Measurements from ENCODE around the gene GATA6.

GATA6 gene

DNA sequence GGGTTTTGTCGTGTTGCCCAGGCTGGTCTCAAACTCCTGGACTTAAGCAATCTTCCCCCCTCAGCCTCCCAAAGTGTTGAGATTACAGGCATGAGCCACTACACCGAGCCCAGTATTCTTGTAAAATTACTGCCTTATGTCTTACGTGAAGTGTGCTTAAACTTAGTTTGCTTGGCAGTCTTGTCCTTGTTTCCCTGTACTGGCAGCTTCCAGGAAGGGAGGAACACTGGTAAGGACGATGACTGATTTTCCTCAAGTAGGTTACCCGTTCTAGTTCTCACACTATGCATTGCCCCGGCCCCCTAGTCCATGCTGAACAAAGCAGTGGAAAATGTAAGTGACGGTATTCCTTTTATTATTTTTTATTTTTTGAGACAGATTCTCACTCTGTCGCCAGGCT is 19.7 kb upstream of the GATA6 start:
- Histone ChIP-seq H3K36me3 (ENCODE audit: control insufficient read depth, insufficient read depth, low read length) (no peaks in the 10 kb centered on the region), H3K4me1 (ENCODE audit: control insufficient read depth, insufficient read depth, low read length) (no peaks in the 10 kb centered on the region), H3K4me3 (ENCODE audit: insufficient read depth, low read depth, low read length) (no peak overlapping the region), H3K27me3 (ENCODE audit: control insufficient read depth, insufficient read depth, low read length, poor library complexity, severe bottlenecking) (no peaks in the 10 kb centered on the region), H3K9me3 (ENCODE audit: control insufficient read depth, low read length) (no peaks in the 10 kb centered on the region), H3K27ac (ENCODE audit: insufficient read depth, low read depth, low read length, poor library complexity, severe bottlenecking) (no peak overlapping the region)
- 89 to 91% methylated on average over 8 of the region's 8 CpGs for WGBS, 2 experiments

DNA sequence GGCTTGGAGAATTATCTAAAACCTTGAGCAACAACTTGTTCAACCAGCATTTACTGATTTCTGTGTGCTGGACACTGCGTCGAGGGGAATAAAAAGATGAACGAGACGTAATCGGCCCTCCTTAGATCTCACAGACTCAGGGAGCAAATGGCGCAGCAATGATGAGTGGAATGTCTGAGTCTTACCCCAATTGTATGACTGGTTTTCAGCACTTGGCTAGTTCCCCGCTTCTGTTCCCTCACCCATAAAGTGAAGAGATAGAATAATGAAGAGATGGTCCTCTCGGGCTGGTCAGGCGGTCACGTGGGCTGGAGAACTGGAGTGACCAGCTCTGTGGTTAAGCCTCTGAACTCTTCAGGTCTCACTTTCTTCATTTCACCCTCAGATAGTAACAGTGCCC is 17.3 kb upstream of the GATA6 start:
- WGBS, 2 experiments, result 89 to 92% methylated on average over 10 of the region's 10 CpGs
- no peaks in the 10 kb centered on the region for H3K9me3 ChIP-seq (ENCODE audit: control insufficient read depth, low read length)
- no peak overlapping the region for H3K4me3 ChIP-seq (ENCODE audit: insufficient read depth, low read depth, low read length)
- no peaks in the 10 kb centered on the region for H3K27me3 ChIP-seq (ENCODE audit: control insufficient read depth, insufficient read depth, low read length, poor library complexity, severe bottlenecking)
- no peak overlapping the region for H3K27ac ChIP-seq (ENCODE audit: insufficient read depth, low read depth, low read length, poor library complexity, severe bottlenecking)
- no peaks in the 10 kb centered on the region for H3K4me1 ChIP-seq (ENCODE audit: control insufficient read depth, insufficient read depth, low read length)
- no peaks in the 10 kb centered on the region for H3K36me3 ChIP-seq (ENCODE audit: control insufficient read depth, insufficient read depth, low read length)

DNA sequence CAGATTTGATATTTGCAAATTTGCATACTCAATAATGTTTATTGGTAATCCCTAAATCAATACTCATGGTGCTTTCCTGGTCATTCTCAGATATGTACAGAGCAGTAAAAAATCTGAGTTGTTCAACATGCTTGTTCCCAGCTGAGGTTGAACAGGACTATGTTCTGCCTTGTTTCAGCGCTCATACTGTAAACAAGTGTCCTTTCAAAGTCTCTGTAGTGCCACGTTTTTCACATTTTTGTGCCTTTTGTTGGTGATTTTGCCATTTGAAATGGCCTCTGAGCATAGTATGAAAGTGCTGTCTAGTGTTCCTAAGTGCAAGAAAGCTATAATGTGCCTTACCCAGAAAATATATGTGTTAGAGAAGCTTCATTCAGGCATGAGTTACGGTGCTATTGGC is 16.0 kb upstream of the GATA6 start:
- H3K36me3 ChIP-seq (ENCODE audit: control insufficient read depth, insufficient read depth, low read length), result no peaks in the 10 kb centered on the region
- no peak overlapping the region for H3K4me3 ChIP-seq (ENCODE audit: insufficient read depth, low read depth, low read length)
- H3K9me3 ChIP-seq (ENCODE audit: control insufficient read depth, low read length), result no peaks in the 10 kb centered on the region
- H3K27me3 ChIP-seq (ENCODE audit: control insufficient read depth, insufficient read depth, low read length, poor library complexity, severe bottlenecking), result no peaks in the 10 kb centered on the region
- no peak overlapping the region for H3K27ac ChIP-seq (ENCODE audit: insufficient read depth, low read depth, low read length, poor library complexity, severe bottlenecking)
- no peaks in the 10 kb centered on the region for H3K4me1 ChIP-seq (ENCODE audit: control insufficient read depth, insufficient read depth, low read length)
- WGBS, 2 experiments, result 79 to 91% methylated on average over 2 to 3 of the region's 3 CpGs

DNA sequence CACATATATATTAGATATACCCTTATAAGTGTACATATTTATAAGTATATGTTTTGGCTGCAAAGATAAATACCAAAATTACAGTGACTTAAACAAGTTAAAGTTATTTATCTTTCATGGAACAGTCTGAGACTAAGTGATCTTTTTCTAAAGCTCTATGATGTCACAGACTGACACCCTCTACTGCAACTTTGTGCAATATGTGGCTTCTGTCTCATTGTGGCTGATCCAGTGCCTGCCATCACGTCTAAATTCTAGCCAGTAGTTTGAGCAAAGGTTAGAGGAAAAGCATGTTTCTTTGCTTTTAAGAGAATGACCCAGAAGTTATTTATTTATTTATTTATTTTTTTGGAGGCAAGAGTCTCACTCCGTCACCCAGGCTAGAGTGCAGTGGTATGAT is 13.8 kb upstream of the GATA6 start:
- no peaks in the 10 kb centered on the region for H3K36me3 ChIP-seq (ENCODE audit: control insufficient read depth, insufficient read depth, low read length)
- peaks cover 1% of the 10 kb centered on the region for H3K27me3 ChIP-seq (ENCODE audit: control insufficient read depth, insufficient read depth, low read length, poor library complexity, severe bottlenecking)
- no peak overlapping the region for H3K4me3 ChIP-seq (ENCODE audit: insufficient read depth, low read depth, low read length)
- H3K4me1 ChIP-seq (ENCODE audit: control insufficient read depth, insufficient read depth, low read length), result no peaks in the 10 kb centered on the region
- H3K9me3 ChIP-seq (ENCODE audit: control insufficient read depth, low read length), result no peaks in the 10 kb centered on the region
- WGBS, 2 experiments, result 88 to 92% methylated on average over 2 of the region's 2 CpGs
- no peak overlapping the region for H3K27ac ChIP-seq (ENCODE audit: insufficient read depth, low read depth, low read length, poor library complexity, severe bottlenecking)

DNA sequence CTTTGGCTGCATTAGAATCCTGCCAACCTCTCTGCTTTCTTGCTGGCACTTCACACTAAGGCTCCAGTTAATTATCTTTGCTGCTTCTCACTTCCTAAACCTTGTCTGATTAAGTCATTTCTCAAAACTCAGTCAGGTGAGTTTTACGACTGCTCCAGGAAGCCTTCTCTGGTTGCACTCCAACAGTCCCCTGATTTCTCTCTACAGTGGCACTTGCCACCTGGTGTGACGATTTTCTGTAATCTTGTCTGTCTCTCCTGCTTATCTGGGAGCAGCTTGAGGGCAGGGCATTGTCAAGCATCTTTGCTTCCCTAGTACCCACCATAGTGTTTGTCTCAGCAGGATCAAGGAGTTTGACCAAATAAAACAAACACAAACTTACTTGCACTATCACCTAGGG is 10.4 kb upstream of the GATA6 start:
- Histone ChIP-seq H3K4me1 (ENCODE audit: control insufficient read depth, insufficient read depth, low read length) (no peaks in the 10 kb centered on the region), H3K27me3 (ENCODE audit: control insufficient read depth, insufficient read depth, low read length, poor library complexity, severe bottlenecking) (peaks cover 36% of the 10 kb centered on the region), H3K36me3 (ENCODE audit: control insufficient read depth, insufficient read depth, low read length) (no peaks in the 10 kb centered on the region), H3K4me3 (ENCODE audit: insufficient read depth, low read depth, low read length) (no peak overlapping the region), H3K9me3 (ENCODE audit: control insufficient read depth, low read length) (no peaks in the 10 kb centered on the region), H3K27ac (ENCODE audit: insufficient read depth, low read depth, low read length, poor library complexity, severe bottlenecking) (no peak overlapping the region)
- WGBS, 2 experiments, result 71 to 79% methylated on average over 2 of the region's 2 CpGs

DNA sequence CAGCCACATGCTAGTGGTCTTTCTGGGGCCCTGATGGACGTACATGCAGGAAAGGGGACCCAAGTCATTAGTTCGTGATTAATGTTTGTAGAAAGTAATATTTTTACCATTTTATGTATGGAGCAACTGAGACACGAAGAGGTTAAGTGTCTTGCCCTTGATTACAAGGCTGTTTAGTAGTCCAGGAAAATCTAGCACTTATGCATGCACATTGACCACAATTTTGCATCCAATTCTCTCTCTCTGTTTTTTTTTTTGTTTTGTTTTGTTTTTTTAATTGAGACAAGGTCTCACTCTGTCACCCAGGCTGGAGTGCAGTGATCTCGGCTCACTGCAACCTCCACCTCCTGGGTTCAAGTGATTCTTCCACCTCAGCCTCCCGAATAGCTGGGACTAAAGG is 8.3 kb upstream of the GATA6 start:
- Histone ChIP-seq H3K27ac (ENCODE audit: insufficient read depth, low read depth, low read length, poor library complexity, severe bottlenecking) (no peak overlapping the region), H3K36me3 (ENCODE audit: control insufficient read depth, insufficient read depth, low read length) (no peaks in the 10 kb centered on the region), H3K4me3 (ENCODE audit: insufficient read depth, low read depth, low read length) (no peak overlapping the region), H3K9me3 (ENCODE audit: control insufficient read depth, low read length) (no peaks in the 10 kb centered on the region), H3K4me1 (ENCODE audit: control insufficient read depth, insufficient read depth, low read length) (peaks cover 8% of the 10 kb centered on the region), H3K27me3 (ENCODE audit: control insufficient read depth, insufficient read depth, low read length, poor library complexity, severe bottlenecking) (peaks cover 56% of the 10 kb centered on the region)
- 84 to 87% methylated on average over 5 of the region's 5 CpGs for WGBS, 2 experiments

DNA sequence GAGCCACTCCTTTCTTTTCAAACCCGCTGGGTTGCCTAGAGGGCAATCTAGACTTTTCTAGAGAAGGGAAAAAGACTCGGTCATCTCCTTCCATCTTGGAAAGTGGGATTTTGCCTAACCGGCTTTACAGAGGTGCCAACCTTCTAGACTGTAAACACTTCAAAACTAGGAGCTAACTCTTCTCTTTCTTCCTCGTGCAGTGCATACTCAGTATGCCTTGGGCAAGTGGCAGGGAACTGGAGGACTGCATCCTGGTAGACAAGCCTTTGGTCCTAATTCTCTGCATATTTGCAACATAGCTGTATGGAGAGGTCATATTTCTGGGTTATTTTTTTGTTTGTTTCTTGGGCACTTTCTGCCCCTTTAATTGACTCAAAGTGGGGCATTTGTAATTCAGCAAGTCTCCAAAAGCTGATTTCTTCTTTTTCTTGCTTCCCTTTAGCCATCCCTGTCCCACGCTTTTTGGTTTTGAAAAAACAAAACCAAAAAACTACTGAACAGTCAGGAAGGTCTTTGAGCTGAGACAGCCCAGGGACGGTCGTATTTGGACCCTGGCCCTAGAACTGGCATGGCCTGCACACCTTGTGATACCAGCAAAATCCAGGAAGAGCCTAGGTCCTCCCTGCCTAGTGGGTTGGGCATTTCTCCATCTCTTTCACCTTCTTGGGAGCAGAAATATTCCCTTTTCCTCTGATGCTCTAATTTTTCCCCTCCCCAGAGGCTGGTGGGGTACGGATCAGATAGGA is 5.8 kb upstream of the GATA6 start:
- Histone ChIP-seq H3K4me3 (ENCODE audit: insufficient read depth, low read depth, low read length) (no peak overlapping the region), H3K9me3 (ENCODE audit: control insufficient read depth, low read length) (no peaks in the 10 kb centered on the region), H3K4me1 (ENCODE audit: control insufficient read depth, insufficient read depth, low read length) (peaks cover 26% of the 10 kb centered on the region), H3K27me3 (ENCODE audit: control insufficient read depth, insufficient read depth, low read length, poor library complexity, severe bottlenecking) (peaks cover 81% of the 10 kb centered on the region), H3K36me3 (ENCODE audit: control insufficient read depth, insufficient read depth, low read length) (no peaks in the 10 kb centered on the region), H3K27ac (ENCODE audit: insufficient read depth, low read depth, low read length, poor library complexity, severe bottlenecking) (no peak overlapping the region)
- WGBS, 2 experiments, result 60 to 61% methylated on average over 8 of the region's 8 CpGs

DNA sequence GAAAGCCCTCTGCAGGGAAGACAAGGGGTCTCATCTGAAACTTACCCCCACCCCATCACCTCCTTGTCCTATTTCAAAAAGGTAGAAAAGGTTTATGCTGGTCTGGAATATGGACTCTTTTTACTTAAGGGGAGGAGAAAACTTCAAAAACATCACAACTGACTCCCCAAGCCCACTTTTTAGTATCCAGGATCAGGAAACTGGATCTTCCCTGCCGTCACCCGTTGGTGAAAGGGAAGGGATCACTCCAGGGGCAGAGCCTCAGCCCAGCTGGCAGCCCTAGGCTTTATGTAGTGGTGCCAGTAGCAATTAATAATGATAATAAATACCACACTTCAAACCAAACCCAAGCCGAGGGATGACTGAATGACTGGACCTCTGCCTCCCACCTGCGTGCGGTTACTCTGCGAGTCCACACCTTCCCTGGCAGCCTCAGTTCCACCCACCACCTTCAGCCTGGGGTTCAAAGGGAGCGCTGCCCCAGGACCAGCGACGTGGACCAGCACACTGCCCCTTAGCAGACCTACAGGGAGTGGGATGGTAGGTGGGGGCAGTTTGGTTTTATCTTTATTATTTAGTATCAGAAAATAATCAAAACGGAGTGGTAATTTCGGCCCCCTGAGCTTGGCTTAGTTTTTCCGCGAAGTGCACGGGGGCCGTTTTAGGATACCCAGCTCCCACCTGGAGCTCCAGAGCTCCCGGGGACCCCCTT is 4.9 kb upstream of the GATA6 start:
- H3K27ac ChIP-seq (ENCODE audit: insufficient read depth, low read depth, low read length, poor library complexity, severe bottlenecking), result no peak overlapping the region
- 4 to 7% methylated on average over 16 of the region's 16 CpGs for WGBS, 2 experiments
- H3K36me3 ChIP-seq (ENCODE audit: control insufficient read depth, insufficient read depth, low read length), result no peaks in the 10 kb centered on the region
- H3K4me1 ChIP-seq (ENCODE audit: control insufficient read depth, insufficient read depth, low read length), result peaks cover 28% of the 10 kb centered on the region
- peaks cover 90% of the 10 kb centered on the region for H3K27me3 ChIP-seq (ENCODE audit: control insufficient read depth, insufficient read depth, low read length, poor library complexity, severe bottlenecking)
- H3K9me3 ChIP-seq (ENCODE audit: control insufficient read depth, low read length), result no peaks in the 10 kb centered on the region
- no peak overlapping the region for H3K4me3 ChIP-seq (ENCODE audit: insufficient read depth, low read depth, low read length)

DNA sequence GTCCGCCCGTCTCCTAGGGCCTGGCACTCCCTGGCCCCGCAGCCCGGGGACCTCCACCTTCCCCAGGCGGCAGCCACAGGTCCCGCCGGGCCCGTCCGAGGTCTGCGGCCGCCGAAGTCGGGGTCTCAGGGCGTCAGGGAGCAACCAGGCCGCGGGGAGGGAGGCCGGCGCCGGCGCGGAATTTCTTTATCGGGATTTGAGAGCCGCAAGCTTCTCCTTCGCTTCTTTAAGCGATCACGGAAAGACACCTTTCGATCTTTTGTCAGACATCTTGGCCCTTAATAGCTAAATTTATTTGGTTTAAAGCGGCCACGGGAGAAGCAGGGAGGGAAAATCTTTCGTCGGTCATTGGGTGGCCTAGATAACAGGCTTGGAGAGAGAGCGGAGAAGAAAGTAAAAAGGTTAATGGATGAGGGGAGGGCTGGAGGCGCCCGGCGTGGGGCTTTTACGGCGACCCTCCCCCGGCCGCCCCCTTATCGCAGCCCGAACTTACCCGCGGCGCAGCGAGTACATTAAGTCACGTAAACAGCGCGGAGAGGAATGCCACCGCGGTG is 4.3 kb upstream of the GATA6 start:
- H3K36me3 ChIP-seq (ENCODE audit: control insufficient read depth, insufficient read depth, low read length), result no peaks in the 10 kb centered on the region
- peaks cover 97% of the 10 kb centered on the region for H3K27me3 ChIP-seq (ENCODE audit: control insufficient read depth, insufficient read depth, low read length, poor library complexity, severe bottlenecking)
- H3K27ac ChIP-seq (ENCODE audit: insufficient read depth, low read depth, low read length, poor library complexity, severe bottlenecking), result no peak overlapping the region
- no peaks in the 10 kb centered on the region for H3K9me3 ChIP-seq (ENCODE audit: control insufficient read depth, low read length)
- WGBS, 2 experiments, result 1% methylated on average over 50 of the region's 50 CpGs
- peaks cover 29% of the 10 kb centered on the region for H3K4me1 ChIP-seq (ENCODE audit: control insufficient read depth, insufficient read depth, low read length)
- H3K4me3 ChIP-seq (ENCODE audit: insufficient read depth, low read depth, low read length), result peak overlapping the region; percentile 27

DNA sequence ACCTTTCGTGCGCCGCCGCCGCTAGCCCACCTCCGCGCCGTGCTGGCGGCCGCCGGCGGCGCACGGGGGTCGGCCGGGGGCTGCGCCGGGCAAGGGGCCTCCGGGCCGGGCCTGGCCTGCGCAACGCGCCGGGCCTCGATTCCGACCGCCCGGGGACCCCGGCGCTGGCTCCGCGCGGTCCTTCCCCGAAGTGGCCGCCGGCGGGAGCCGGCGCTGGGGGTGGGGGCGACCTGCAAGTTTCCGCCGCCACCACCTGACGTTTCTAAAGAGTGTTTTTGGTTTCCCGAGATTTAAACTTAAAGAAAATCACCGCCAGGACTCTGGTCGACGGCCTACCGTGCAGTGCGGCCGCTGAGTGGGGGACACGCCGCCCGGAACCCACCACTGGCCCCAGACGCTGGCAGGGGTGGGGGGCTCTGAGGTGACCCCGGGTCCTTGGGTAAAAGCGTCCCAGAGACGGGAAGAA is 3.8 kb upstream of the GATA6 start:
- Histone ChIP-seq H3K27me3 (ENCODE audit: control insufficient read depth, insufficient read depth, low read length, poor library complexity, severe bottlenecking) (peaks cover 100% of the 10 kb centered on the region), H3K9me3 (ENCODE audit: control insufficient read depth, low read length) (no peaks in the 10 kb centered on the region), H3K4me3 (ENCODE audit: insufficient read depth, low read depth, low read length) (peak overlapping the region; percentile 27), H3K36me3 (ENCODE audit: control insufficient read depth, insufficient read depth, low read length) (no peaks in the 10 kb centered on the region), H3K27ac (ENCODE audit: insufficient read depth, low read depth, low read length, poor library complexity, severe bottlenecking) (no peak overlapping the region), H3K4me1 (ENCODE audit: control insufficient read depth, insufficient read depth, low read length) (peaks cover 34% of the 10 kb centered on the region)
- 1% methylated on average over 57 of the region's 57 CpGs for WGBS, 2 experiments
